PC-9 (cell line): Measurements from ENCODE around the gene RAG1. TPM values are rescaled to one million over a fixed set of nuclear protein-coding genes. Genes with fewer than 3 reads are reported as not detected.

Experiments used
- BruUV-seq: library from RNA; stranded (reverse); fragments of 400-500 nt; replicated peaks from 2 replicates; lab custom pipeline; 2021; lab: Mats Ljungman, UMichigan
- CTCF ChIA-PET: fragments of 300-600 bp; sonication (Branson Sonifier 250); formaldehyde crosslinking; loops from one replicate; lab custom pipeline; 2022; ENCODE audit warnings: antibody characterized with exemption; lab: Charles Lee
- POLR2A ChIA-PET: fragments of 300-600 bp; sonication (Branson Sonifier 250); formaldehyde crosslinking; loops from one replicate; lab custom pipeline; 2022; ENCODE audit warnings: antibody characterized with exemption; ENCODE audit not compliant: unreplicated experiment; lab: Charles Lee
- DNase-seq, 2 experiments: peaks; one replicate each; pipeline versions ENCODE4 v3.0.0 to v3.0.0-alpha.2; 2015 to 2022; ENCODE audit warnings: mixed read lengths in 1 of 2
- H2AFZ ChIP-seq: fragments of 200-600 bp; sonication (generic); 2 replicates; pipeline ENCODE4 v1.8.1; 2017; ENCODE audit warnings: antibody characterized with exemption
- H3F3A ChIP-seq: fragments of 200-600 bp; sonication (generic); 2 replicates; pipeline ENCODE4 v1.8.1; 2017; ENCODE audit warnings: antibody characterized with exemption, mild to moderate bottlenecking, low read depth; ENCODE audit not compliant: insufficient read depth
- H3K27ac ChIP-seq: fragments of 200-600 bp; sonication (generic); 2 replicates; pipeline ENCODE4 v1.6.1; 2016; ENCODE audit warnings: mixed run types
- H3K27me3 ChIP-seq: fragments of 200-600 bp; sonication (generic); 2 replicates; pipeline ENCODE4 v1.6.1; 2016; ENCODE audit warnings: low read depth, mixed run types; ENCODE audit not compliant: insufficient read depth
- H3K36me3 ChIP-seq: fragments of 200-600 bp; sonication (generic); 2 replicates; pipeline ENCODE4 v1.6.1; 2016; ENCODE audit warnings: low read depth, mixed run types
- H3K4me1 ChIP-seq: fragments of 200-600 bp; sonication (generic); replicated peaks from 2 replicates; pipeline ENCODE4 v1.6.1; 2016; ENCODE audit warnings: mixed run types; ENCODE audit not compliant: insufficient read depth
- H3K4me2 ChIP-seq: fragments of 200-600 bp; sonication (generic); 2 replicates; pipeline ENCODE4 v1.6.1; 2017; ENCODE audit warnings: mixed run types
- H3K4me3 ChIP-seq: fragments of 200-600 bp; sonication (generic); 2 replicates; pipeline ENCODE4 v1.6.1; 2016; ENCODE audit warnings: mixed run types
- H3K79me2 ChIP-seq: fragments of 200-600 bp; sonication (generic); 2 replicates; pipeline ENCODE4 v1.6.1; 2017; ENCODE audit warnings: low read depth, mixed run types
- H3K9me2 ChIP-seq: fragments of 200-600 bp; sonication (generic); 2 replicates; pipeline ENCODE4 v1.8.1; 2017; ENCODE audit warnings: mild to moderate bottlenecking; ENCODE audit not compliant: insufficient read depth
- H3K9me3 ChIP-seq: fragments of 200-600 bp; sonication (generic); 2 replicates; pipeline ENCODE4 v1.8.1; 2016; ENCODE audit warnings: low read depth; ENCODE audit not compliant: insufficient read depth
- H4K20me1 ChIP-seq: fragments of 200-600 bp; sonication (generic); 2 replicates; pipeline ENCODE4 v1.8.1; 2017; ENCODE audit not compliant: insufficient read depth
- EZH2 ChIP-seq: fragments of 200-600 bp; sonication (generic); IDR thresholded peaks from 2 replicates; pipeline ENCODE4 v1.8.0; 2017; ENCODE audit warnings: antibody characterized with exemption, low read depth
- intact Hi-C: fragments of 100-400 bp; cut with micrococcal nuclease; formaldehyde crosslinking; loops from one replicate; pipeline ENCODE4 v1.10.0; 2022; ENCODE audit not compliant: unreplicated experiment
- total RNA-seq: library from RNA; stranded (reverse); gene quantifications from 2 replicates; pipeline ENCODE4 v1.2.3, GENCODE V29; 2021
- TF ChIP-seq, protein P1 (sequence below): fragments of 200-600 bp; sonication (generic); conservative IDR thresholded peaks from 2 replicates; pipeline ENCODE4 v1.6.1; 2017; ENCODE audit warnings: mixed run types, antibody characterized with exemption, mild to moderate bottlenecking, moderate library complexity

RAG1 gene
- total RNA-seq, 1 experiment from 2014 or later = 0.31 TPM

DNA sequence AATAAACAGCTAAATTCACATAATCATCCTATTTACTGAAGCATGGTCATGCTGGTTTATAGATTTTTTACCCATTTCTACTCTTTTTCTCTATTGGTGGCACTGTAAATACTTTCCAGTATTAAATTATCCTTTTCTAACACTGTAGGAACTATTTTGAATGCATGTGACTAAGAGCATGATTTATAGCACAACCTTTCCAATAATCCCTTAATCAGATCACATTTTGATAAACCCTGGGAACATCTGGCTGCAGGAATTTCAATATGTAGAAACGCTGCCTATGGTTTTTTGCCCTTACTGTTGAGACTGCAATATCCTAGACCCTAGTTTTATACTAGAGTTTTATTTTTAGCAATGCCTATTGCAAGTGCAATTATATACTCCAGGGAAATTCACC, 10.7 kb downstream of the RAG1 start:
- intact Hi-C loops = no loop called here
- H3K36me3 ChIP-seq = no peaks in the 10 kb centered on the region
- no peak overlapping the region for H3K27ac ChIP-seq
- H3K4me2 ChIP-seq = no peak overlapping the region
- H4K20me1 ChIP-seq = no peaks in the 10 kb centered on the region
- no peaks in the 10 kb centered on the region for H3K79me2 ChIP-seq
- H2AFZ ChIP-seq = no peak overlapping the region
- H3K9me2 ChIP-seq = no peaks in the 10 kb centered on the region
- H3K27me3 ChIP-seq = no peaks in the 10 kb centered on the region
- CTCF ChIA-PET = no interaction called here
- no peaks in the 10 kb centered on the region for H3K4me1 ChIP-seq
- H3K4me3 ChIP-seq = no peak overlapping the region
- POLR2A ChIA-PET = no interaction called here
- no peak for TF ChIP-seq EZH2
- TF ChIP-seq, protein P1, sequence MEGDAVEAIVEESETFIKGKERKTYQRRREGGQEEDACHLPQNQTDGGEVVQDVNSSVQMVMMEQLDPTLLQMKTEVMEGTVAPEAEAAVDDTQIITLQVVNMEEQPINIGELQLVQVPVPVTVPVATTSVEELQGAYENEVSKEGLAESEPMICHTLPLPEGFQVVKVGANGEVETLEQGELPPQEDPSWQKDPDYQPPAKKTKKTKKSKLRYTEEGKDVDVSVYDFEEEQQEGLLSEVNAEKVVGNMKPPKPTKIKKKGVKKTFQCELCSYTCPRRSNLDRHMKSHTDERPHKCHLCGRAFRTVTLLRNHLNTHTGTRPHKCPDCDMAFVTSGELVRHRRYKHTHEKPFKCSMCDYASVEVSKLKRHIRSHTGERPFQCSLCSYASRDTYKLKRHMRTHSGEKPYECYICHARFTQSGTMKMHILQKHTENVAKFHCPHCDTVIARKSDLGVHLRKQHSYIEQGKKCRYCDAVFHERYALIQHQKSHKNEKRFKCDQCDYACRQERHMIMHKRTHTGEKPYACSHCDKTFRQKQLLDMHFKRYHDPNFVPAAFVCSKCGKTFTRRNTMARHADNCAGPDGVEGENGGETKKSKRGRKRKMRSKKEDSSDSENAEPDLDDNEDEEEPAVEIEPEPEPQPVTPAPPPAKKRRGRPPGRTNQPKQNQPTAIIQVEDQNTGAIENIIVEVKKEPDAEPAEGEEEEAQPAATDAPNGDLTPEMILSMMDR = no peak
- BruUV-seq = no TSS peak
- no peak for DNase-seq
- no peaks in the 10 kb centered on the region; the same call in 1 of the 2 replicates for H3K9me3 ChIP-seq
- no peaks in the 10 kb centered on the region for H3F3A ChIP-seq

DNA sequence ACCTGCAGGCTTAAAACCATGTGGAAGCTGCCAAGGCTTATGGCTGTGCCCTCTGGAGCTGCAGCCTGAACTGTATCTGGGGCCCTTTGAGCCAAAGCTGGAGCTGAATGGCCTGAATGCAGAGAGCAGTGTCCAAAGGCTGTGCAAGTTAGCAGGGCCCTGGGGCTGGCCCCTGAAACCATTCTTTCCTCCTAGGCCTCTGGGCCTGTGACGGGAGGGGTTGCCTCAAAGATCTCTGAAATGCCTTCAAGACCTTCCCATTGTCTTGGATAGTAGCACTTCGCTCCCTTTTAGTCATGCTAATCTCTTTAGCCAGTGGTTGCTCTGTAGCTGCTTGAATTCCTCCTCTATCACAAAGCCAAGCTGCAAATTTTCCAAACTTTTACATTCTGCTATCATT, 13.7 kb downstream of the RAG1 start:
- H3K9me3 ChIP-seq = no peaks in the 10 kb centered on the region; the same call in 1 of the 2 replicates
- H3F3A ChIP-seq = no peaks in the 10 kb centered on the region
- H3K27ac ChIP-seq = no peak overlapping the region
- CTCF ChIA-PET = no interaction called here
- intact Hi-C loops = no loop called here
- no peak overlapping the region for H3K4me2 ChIP-seq
- H3K4me3 ChIP-seq = no peak overlapping the region
- no TSS peak for BruUV-seq
- DNase-seq = no peak
- POLR2A ChIA-PET = no interaction called here
- H3K9me2 ChIP-seq = no peaks in the 10 kb centered on the region
- H3K79me2 ChIP-seq = no peaks in the 10 kb centered on the region
- no peaks in the 10 kb centered on the region for H3K36me3 ChIP-seq
- no peaks in the 10 kb centered on the region for H3K27me3 ChIP-seq
- H2AFZ ChIP-seq = no peak overlapping the region
- no peak for TF ChIP-seq EZH2
- TF ChIP-seq, protein P1 = no peak
- no peaks in the 10 kb centered on the region for H3K4me1 ChIP-seq
- no peaks in the 10 kb centered on the region for H4K20me1 ChIP-seq

DNA sequence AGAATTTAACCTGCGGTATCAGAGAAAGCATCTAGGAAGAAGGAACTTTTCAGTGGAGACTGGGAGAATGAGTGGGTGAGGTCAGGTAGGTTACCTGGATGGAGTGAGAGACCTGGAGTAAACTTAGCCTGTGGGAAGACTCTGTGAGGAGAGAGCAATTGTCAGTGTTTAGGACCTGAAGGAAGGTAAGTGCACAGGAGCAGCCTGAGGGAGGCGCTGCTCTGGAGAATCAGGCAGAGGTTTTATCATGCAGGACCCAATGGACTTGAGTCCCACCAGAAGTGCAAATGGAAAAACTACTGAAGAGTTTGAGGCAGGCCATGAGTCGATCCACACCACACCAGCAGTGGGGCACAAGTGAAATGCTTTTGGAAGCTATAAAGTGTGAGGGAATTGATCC, 15.9 kb downstream of the RAG1 start:
- no peak overlapping the region for H2AFZ ChIP-seq
- no peaks in the 10 kb centered on the region for H3K79me2 ChIP-seq
- H3K9me2 ChIP-seq = no peaks in the 10 kb centered on the region
- H3K27ac ChIP-seq = no peak overlapping the region
- intact Hi-C loops = no loop called here
- H3K4me2 ChIP-seq = no peak overlapping the region
- no peaks in the 10 kb centered on the region; the same call in 1 of the 2 replicates for H3K9me3 ChIP-seq
- POLR2A ChIA-PET = no interaction called here
- no TSS peak for BruUV-seq
- no peaks in the 10 kb centered on the region for H3K4me1 ChIP-seq
- no peaks in the 10 kb centered on the region for H4K20me1 ChIP-seq
- no peaks in the 10 kb centered on the region for H3K27me3 ChIP-seq
- CTCF ChIA-PET = no interaction called here
- DNase-seq = no peak
- TF ChIP-seq, protein P1 = no peak
- TF ChIP-seq EZH2 = no peak
- H3K4me3 ChIP-seq = no peak overlapping the region
- H3K36me3 ChIP-seq = no peaks in the 10 kb centered on the region
- no peaks in the 10 kb centered on the region for H3F3A ChIP-seq
